NCI-H748 (cell line): ENCODE results near the gene ANO8.
"Not testable (repeated sequence)": the region's sequence is repeated elsewhere in the genome, so short reads cannot be mapped to it uniquely, and the experiment has no call there.

ENCODE experiments used
- DNase-seq: peaks from one replicate; lab custom pipeline; 2025; ENCODE audit not compliant: unreplicated experiment; lab: John Stamatoyannopoulos, UW

Gene ANO8

DNA sequence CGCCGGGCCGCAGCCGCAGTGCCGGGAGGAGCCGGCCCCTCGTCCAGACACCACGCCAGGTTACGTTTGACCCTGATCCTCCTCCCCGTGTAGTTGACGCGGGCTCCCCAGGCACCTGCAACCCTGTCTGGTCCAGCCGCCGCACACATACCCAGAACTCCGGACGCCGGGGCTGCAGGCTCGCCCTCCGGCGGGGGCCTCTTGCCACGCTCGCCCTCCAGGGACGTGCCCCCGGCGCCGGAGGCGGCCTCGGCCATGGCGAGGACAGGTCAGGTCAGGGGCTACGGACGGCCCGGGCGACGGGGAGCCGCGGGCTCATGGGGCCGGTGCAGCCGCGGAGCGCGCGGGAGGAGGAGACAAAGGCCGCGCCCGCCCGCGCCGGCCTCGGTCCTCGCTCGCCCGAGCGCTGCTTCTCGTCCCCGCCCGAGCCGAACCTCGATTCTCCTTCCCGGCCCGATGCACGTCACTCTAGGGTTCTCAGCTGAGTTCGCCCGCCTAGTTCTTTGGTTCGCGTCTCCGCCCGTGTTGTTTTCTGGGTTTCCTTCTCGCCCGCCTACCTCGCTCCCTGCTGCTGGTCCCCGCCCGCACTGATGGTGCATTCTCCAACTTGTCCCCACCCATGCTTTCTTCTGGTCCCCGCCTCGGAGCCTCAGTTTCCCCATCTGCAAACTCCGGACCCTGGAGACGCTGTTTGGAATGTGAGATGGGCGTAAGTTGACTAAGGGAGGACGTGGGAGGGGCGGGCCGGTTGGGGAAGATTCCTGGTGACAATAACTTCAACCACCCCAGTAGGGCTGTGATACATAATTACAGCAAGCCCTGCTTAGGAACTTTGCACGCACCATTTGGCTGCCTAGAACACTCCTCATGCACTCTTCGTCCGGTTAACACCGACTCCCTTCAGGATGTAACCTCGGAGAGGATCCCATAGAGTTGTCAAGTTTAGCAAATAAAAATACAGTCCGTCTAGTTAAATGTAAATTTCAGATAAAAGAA lies at the start of gene ANO8:
Gene ANO8, minus strand, starts transcription at position 442 of the 996 bp plus-strand sequence. Its CDS starts 185 bp downstream, at position 257.
- peak; percentile 95 for DNase-seq

- no peak for DNase-seq
Measured at GRCh38 chr19:17380426-17381138, 45.9 kb upstream of the ANO8 start.

DNA sequence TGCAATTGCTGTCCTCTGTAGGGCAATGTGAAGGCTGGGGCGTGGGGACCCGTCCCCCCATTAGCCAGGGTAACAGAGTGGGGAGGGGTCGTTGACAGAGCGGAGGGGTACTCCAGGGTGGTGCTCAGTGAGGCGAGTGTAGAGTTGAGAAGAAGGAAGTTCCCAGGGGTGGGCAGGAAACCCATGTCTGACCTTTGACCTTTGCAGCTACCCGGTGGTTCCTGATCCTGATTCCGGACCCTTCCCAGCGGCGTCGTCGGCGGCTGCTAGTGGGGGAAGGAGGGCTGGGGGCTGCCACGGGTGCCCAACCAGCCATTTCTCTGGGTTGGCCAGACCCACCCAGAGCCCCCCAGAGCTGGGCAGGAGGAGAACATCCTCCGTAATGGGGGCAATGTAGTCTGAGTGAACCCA lies 44.6 kb upstream of the ANO8 start:
- no peak for DNase-seq

DNA sequence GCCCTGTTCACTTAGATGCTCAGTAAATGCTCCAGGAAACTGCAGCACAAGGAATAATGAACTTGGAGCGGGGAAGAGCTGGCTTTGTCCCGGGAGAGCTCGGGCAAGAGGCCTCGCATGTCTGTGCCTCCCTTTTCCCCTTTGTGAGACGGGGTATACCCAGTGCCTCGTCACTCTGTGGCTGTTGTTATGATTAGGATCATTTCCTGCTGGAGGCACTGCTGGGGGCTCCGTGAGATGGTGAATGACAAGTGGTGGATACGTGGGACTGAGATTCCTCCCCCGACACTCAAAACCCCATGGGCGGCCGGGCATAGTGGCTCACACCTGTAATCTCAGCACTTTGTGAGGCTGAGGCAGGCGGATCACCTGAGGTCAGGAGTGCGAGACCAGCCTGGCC lies 43.6 kb upstream of the ANO8 start:
- DNase-seq: no peak

DNA sequence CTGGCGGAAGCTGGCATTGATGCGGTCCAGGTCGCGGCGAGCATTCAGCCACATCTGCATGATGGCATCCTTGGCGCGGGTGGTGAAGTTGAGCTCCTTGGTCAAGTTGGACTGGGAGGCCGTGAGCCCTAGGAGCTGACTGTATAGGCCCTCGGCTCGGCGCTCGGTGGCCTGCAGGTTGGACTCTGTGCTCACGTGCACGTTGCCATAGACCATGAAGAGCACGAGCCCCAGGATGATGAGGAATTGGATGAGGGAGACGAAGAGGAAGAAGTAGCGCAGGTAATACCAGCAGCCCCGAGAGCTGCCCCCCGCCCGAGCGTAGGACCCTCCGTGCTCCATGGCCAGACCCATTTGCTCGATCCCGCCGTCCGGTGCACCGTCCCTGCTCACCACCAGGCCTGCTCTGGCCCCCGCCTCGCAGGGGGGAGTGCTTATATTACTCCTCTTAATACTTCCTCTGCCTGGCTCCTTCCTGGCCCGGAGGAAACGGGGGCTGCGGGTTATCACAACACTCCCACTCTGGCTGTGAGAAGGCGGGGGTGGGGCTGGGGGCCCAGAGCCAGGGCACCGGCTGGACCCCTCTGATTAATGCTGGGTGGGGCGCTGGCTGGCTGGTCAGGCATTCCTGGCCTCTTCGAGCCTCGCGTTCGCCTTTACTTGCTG lies 42.4 kb upstream of the ANO8 start, which contains the start of gene PLVAP:
Gene PLVAP, minus strand, starts transcription at position 408 of the 666 bp plus-strand sequence. Its CDS starts 54 bp downstream, at position 354.
- DNase-seq: no peak

- DNase-seq: no peak
Measured at GRCh38 chr19:17370026-17370587, 35.5 kb upstream of the ANO8 start.

DNA sequence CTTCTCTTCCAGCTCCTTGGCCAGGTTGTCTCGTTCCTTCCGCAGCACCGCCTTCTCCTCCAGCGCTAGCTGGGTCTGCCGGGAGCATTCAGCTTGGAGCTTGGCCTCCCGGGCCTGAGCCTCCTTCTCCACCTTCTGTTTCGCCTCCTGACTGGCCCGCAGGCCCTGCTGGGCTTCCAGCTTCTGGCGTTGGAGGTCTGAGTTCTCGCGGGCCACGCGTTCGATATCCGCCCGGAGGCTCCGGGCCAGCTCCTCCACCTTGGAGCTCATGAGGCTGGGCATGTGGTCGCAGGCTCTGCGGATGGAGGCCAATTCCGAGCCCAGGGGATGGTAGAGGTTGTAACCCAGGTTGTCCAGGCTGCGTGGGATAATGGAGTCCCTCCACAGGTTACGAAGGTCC lies 30.7 kb upstream of the ANO8 start:
- DNase-seq: no peak

DNA sequence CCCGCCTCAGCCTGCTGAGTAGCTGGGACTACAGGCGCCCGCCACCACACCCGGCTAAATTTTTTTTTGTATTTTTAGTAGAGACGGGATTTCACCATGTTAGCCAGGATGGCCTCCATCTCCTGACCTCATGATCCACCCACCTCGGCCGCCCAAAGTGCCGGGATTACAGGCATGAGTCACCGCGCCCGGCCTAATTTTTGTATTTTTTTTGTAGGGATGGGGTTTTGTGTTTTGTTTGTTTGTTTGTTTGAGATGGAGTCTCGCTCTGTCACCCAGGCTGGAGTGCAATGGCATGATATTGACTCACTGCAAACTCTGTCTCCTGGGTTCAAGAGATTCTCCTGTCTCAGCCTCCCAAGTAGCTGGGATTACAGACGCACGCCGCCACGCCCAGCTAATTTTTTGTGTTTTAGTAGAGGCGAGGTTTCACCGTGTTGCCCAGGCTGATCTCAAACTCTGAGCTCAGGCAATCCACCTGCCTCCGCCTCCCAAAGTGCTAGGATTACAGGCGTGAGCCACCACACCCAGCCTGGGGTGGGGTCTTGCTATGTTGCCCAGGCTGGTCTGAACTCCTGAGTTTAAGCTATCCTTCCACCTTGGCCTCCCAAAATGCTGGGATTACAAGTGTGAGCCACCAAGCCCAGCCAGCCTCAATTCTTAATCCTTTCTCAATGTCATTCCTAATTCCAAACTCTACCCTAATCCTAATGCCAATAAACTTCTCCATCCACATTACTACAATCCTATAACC lies 29.4 kb upstream of the ANO8 start:
- not testable (repeated sequence) for DNase-seq

DNA sequence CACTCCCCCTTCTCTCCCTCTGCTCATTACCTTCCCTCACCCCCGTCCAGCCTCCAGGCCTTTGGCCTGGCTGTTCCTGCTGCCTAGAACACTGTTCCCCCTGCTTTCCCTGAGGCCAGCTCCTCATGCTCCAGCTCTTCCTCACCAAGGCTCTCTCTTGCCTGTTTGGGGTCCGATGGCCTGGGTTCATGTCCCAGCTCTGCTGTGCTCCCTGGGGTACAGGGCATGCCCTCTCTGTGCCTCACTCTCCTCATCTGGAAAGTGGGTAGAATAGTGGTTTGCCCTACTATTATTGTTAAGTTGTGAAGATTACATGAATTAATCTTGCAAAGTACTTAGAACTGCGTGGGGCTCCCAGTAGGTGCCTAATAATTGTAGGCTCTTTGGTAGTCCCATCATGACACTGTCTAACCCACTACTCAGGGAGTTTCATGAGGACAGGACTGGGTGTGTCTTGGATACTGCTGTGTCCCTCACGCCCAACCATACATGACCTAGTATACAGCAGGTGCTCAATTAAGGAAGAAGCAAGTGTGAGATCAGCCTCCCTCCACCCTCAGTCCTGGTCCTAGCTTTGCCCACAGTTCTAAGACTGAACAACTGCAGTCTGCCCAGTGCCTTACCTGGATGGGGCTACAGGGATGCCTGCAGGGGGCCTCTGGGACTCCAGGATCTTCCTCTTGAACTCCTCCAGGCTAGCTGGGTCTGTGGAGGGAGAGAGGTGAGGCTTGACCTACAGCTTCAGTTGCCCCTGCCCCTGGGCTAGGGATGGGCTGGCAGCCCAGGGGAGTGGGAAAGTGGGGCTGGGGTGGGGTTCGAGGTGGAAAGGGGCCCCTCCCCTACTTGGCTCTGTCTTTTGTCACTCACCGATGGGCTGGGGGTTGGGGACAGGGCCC lies 25.5 kb upstream of the ANO8 start:
- DNase-seq: no peak

DNA sequence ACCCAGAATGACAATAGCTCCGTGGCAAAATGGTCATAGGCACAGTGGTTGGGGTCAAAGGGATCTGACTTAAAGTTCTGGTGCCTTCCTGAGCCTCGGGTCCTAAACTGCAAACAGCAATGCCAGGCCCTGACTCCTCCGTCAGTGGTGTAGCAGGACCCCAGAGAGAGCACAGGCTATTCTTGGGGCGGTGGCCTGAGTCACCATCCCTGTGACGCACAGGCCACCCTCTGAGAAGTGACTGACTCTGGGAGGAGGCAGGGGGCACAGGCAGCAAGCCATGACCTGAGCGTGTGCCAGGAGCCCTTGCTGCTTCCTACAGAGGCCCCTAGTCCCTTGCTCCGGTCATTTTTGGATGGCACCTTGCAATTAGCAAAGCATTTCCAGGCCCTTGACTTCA lies 23.7 kb upstream of the ANO8 start:
- DNase-seq: no peak

DNA sequence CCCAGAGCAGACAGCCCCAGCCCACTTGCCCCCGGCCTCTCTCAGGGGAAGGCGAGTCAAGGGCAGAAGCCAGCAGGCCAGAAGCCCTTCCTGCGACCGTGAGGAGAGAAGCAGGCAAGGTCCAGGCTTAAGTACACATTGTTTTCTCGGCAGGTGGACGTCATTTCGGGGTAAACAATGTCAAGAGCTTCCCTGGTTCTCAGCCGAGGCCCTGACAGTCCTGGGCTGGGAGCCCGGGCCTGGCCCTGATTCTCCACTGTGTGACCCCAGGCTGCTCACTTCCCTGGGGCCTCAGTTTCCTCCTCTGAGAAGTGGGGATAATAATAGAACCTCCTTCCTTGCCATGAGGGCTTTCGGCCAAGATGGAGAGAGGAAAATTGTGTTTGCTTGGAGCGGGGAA lies 23.1 kb upstream of the ANO8 start:
- no peak for DNase-seq

GRCh38 chr19:17357078-17357666 lies 22.5 kb upstream of the ANO8 start:
- DNase-seq: no peak

DNA sequence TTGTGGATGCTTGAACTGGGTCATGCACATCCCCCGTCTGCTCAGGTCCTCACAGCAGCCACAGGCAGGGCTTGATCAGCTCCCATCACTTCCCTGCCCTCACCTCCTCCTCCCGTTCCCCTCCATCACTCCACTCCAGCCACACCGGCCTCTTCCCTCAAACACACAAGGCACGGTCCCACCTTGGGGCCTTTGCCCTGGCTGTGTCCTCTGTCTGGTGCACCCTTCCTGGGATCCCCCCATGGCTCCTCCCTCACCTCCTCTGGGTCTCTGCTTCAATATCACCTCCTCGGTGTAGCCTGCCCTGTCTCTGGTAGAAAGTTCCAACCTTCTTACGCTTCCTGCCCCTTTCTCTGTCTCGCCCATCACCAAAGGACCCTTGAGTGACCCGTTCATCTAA lies 18.7 kb upstream of the ANO8 start:
- no peak for DNase-seq

- no peak for DNase-seq
Measured at GRCh38 chr19:17352608-17353280, 18.1 kb upstream of the ANO8 start.

DNA sequence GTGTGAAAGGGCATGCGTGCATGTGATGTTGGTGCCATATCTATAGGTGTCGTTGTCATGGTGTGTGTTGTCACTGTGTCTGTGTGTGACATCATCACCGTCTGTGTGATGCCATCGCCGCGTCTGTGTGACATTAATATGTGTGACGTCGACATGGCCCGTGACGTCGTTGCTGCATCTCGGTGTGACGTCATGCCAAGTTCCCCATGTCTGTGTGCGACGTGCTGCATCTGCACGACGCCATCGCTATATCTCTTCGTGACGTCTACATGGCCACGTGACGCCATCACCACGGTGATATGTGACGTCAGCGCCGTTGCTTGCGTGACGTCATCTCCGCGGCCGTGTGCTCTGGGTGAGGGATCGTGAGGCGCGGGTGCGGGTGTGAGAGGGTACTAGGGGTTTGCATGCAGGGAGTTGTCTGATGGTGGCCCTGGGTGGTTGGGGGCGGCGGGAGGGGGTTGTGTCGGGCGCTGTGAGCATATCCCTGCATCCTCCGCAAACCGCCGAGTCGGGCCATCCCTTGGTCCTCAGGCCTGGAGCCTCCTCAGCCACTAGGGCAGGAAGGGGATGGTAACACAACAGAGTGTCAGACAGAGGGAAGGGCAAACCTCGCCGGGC lies 17.3 kb upstream of the ANO8 start:
- no peak for DNase-seq

GRCh38 chr19:17348700-17349099 lies 14.0 kb upstream of the ANO8 start:
- peak; percentile 45 for DNase-seq

DNA sequence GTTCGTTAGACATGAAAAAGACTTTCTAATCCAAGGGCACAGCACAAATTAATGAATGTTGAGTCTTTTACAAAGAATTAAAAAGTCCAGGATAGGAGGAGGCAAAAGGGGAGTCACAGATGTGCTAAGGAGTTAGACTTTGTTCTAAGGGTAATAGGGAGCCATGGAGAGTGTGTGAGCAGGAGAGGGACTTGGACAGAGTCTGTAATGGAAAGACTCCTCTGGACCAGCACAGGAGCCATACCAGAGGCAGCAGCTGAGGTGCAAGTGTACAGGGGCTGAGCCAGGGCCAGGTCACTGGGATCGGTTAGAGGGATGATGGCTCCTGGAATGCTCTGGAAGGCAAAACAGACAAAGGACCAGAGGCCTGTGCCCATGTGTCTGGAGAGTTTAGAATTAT lies 13.2 kb upstream of the ANO8 start:
- DNase-seq: no peak

- DNase-seq: no peak
Measured at GRCh38 chr19:17347361-17347760, 12.7 kb upstream of the ANO8 start.
